WTC11 (cell line): Measurements from ENCODE around the gene ZNF142.

Experiments
- ETV6 ChIP-seq: sonication (generic); formaldehyde crosslinking; IDR thresholded peaks from 2 replicates; pipeline ENCODE4 v1.8.1; 2022; ENCODE audit warnings: mild to moderate bottlenecking, missing genetic modification reagents
- RELA ChIP-seq: sonication (generic); formaldehyde crosslinking; IDR thresholded peaks from 2 replicates; pipeline ENCODE4 v1.8.1; 2022; ENCODE audit warnings: missing genetic modification reagents, mild to moderate bottlenecking, borderline replicate concordance
- ZNF416 ChIP-seq: fragments of 250-450 bp; sonication (Bioruptor Pico); IDR thresholded peaks from 2 replicates; pipeline ENCODE4 v1.9.0; 2021; ENCODE audit warnings: mild to moderate bottlenecking, inconsistent platforms
- TF ChIP-seq, protein P1 (sequence below): sonication (generic); formaldehyde crosslinking; IDR thresholded peaks from 2 replicates; pipeline ENCODE4 v1.8.0; 2022; ENCODE audit warnings: missing genetic modification reagents
- TF ChIP-seq, protein P2 (sequence below): fragments of 200-600 bp; IDR thresholded peaks from 2 replicates; pipeline ENCODE4 v1.8.0; 2022; ENCODE audit warnings: antibody characterized with exemption
- TF ChIP-seq, protein P3 (sequence below): sonication (generic); formaldehyde crosslinking; IDR thresholded peaks from 2 replicates; pipeline ENCODE4 v1.8.1; 2022; ENCODE audit warnings: mild to moderate bottlenecking, missing genetic modification reagents, moderate library complexity, borderline replicate concordance
- TF ChIP-seq, protein P4 (sequence below): fragments of 250-450 bp; sonication (Bioruptor Pico); IDR thresholded peaks from 2 replicates; pipeline ENCODE4 v1.9.0; 2021; ENCODE audit warnings: mild to moderate bottlenecking

DNA sequence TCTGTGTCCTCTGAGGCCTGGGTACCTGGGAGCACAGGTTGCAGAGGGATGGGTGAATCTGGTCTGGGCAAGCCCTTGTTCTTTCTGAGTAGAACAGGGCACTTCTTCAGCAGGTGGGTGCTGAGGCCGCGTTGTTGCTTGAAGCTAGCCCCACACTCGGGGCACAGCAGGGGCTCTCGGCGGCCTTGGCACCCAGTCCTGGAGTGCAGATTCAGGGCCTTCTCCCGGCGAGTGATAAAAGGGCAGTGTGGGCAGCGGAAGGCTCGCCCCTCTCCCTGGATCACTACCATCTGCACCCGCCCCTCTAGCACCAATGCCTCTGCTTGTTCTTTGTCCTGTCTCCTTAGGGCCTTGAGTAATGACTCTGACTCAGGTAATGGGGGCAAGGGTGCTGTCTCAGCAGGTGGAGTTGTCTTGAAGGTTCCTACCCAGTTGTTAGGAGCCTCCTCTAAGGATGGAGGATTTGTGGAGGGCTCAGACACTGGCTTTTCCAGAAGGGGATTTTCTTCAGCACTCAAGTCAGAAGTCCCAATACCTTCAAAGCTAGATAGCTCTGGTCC is 15.6 kb downstream of the ZNF142 start:
- TF ChIP-seq, protein P1, sequence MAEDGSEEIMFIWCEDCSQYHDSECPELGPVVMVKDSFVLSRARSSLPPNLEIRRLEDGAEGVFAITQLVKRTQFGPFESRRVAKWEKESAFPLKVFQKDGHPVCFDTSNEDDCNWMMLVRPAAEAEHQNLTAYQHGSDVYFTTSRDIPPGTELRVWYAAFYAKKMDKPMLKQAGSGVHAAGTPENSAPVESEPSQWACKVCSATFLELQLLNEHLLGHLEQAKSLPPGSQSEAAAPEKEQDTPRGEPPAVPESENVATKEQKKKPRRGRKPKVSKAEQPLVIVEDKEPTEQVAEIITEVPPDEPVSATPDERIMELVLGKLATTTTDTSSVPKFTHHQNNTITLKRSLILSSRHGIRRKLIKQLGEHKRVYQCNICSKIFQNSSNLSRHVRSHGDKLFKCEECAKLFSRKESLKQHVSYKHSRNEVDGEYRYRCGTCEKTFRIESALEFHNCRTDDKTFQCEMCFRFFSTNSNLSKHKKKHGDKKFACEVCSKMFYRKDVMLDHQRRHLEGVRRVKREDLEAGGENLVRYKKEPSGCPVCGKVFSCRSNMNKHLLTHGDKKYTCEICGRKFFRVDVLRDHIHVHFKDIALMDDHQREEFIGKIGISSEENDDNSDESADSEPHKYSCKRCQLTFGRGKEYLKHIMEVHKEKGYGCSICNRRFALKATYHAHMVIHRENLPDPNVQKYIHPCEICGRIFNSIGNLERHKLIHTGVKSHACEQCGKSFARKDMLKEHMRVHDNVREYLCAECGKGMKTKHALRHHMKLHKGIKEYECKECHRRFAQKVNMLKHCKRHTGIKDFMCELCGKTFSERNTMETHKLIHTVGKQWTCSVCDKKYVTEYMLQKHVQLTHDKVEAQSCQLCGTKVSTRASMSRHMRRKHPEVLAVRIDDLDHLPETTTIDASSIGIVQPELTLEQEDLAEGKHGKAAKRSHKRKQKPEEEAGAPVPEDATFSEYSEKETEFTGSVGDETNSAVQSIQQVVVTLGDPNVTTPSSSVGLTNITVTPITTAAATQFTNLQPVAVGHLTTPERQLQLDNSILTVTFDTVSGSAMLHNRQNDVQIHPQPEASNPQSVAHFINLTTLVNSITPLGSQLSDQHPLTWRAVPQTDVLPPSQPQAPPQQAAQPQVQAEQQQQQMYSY: no peak
- TF ChIP-seq, protein P2, sequence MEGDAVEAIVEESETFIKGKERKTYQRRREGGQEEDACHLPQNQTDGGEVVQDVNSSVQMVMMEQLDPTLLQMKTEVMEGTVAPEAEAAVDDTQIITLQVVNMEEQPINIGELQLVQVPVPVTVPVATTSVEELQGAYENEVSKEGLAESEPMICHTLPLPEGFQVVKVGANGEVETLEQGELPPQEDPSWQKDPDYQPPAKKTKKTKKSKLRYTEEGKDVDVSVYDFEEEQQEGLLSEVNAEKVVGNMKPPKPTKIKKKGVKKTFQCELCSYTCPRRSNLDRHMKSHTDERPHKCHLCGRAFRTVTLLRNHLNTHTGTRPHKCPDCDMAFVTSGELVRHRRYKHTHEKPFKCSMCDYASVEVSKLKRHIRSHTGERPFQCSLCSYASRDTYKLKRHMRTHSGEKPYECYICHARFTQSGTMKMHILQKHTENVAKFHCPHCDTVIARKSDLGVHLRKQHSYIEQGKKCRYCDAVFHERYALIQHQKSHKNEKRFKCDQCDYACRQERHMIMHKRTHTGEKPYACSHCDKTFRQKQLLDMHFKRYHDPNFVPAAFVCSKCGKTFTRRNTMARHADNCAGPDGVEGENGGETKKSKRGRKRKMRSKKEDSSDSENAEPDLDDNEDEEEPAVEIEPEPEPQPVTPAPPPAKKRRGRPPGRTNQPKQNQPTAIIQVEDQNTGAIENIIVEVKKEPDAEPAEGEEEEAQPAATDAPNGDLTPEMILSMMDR: no peak
- TF ChIP-seq, protein P3, sequence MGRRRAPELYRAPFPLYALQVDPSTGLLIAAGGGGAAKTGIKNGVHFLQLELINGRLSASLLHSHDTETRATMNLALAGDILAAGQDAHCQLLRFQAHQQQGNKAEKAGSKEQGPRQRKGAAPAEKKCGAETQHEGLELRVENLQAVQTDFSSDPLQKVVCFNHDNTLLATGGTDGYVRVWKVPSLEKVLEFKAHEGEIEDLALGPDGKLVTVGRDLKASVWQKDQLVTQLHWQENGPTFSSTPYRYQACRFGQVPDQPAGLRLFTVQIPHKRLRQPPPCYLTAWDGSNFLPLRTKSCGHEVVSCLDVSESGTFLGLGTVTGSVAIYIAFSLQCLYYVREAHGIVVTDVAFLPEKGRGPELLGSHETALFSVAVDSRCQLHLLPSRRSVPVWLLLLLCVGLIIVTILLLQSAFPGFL (CRISPR knock-in tag): no peak
- no peak for TF ChIP-seq ETV6
- TF ChIP-seq RELA (CRISPR knock-in tag): no peak
- no peak for TF ChIP-seq ZNF416 (CRISPR knock-in tag)
- TF ChIP-seq, protein P4, sequence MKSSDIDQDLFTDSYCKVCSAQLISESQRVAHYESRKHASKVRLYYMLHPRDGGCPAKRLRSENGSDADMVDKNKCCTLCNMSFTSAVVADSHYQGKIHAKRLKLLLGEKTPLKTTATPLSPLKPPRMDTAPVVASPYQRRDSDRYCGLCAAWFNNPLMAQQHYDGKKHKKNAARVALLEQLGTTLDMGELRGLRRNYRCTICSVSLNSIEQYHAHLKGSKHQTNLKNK (CRISPR knock-in tag): no peak
